ENCODE measurements around the gene SYT5.

- no peak for TF ChIP-seq CREB1 (IDR thresholded peaks at IDR 0.05)
- TF ChIP-seq RAD21 (IDR thresholded peaks at IDR 0.05 in 1 of 2, conservative IDR thresholded peaks at IDR 0.05 in 1 of 2; ENCODE audit: low read depth in 2 of 2, low read length in 2 of 2), result no peak
- no peak for TF ChIP-seq EP300 (IDR thresholded peaks at IDR 0.05; ENCODE audit: borderline replicate concordance in 1 of 2, low read depth in 2 of 2, low read length in 2 of 2)
- TF ChIP-seq CTCF (IDR thresholded peaks at IDR 0.05; ENCODE audit: control extremely low read depth in 1 of 3, insufficient read depth in 1 of 3, low read depth in 1 of 3, low read length in 3 of 3), result no peak
- TF ChIP-seq POLR2A (IDR thresholded peaks at IDR 0.05; ENCODE audit: control extremely low read depth in 1 of 2, low read depth in 2 of 2, low read length in 2 of 2), result no peak
- TF ChIP-seq, protein P1, sequence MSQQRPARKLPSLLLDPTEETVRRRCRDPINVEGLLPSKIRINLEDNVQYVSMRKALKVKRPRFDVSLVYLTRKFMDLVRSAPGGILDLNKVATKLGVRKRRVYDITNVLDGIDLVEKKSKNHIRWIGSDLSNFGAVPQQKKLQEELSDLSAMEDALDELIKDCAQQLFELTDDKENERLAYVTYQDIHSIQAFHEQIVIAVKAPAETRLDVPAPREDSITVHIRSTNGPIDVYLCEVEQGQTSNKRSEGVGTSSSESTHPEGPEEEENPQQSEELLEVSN (IDR thresholded peaks at IDR 0.05), result no peak
Observed at GRCh38 chr19:55169136-55169535, 11.0 kb downstream of the SYT5 start.

Measured in H1 (cell line).